ENCODE results near the gene BCL10. TPM values are rescaled to one million over a fixed set of nuclear protein-coding genes. Genes with fewer than 3 reads are reported as not detected.

Gene BCL10
- total and polyA plus RNA-seq, 3 donors from 2014 or later: 16.5 to 21.2 (median 16.8) TPM

GRCh38 chr1:85276978-85277639 is 677 bp upstream of the BCL10 start:
- Histone ChIP-seq H3K4me1 (peaks cover 26% of the 10 kb centered on the region), H3K27ac (peak overlapping the region; percentile 95 to 99), H3K27me3 (no peaks in the 10 kb centered on the region), H3K4me3 (peak overlapping the region; percentile 83 to 99), H3K9me3 (no peaks in the 10 kb centered on the region), H3K36me3 (ENCODE audit: low read depth, missing control alignments) (no peaks in the 10 kb centered on the region)
- no peak for TF ChIP-seq CTCF (IDR thresholded peaks at IDR 0.05)
- no peak for TF ChIP-seq POLR2A (IDR thresholded peaks at IDR 0.05)
- intact Hi-C loops (cut with DNase I; ENCODE audit: low total_unique reads): no loop called here
- no peak for DNase-seq
- 48 to 54% methylated on average over 11 of the region's 11 CpGs for WGBS, 2 donors

- H3K4me3 ChIP-seq: peak overlapping the region; percentile 83 to 99
- H3K27me3 ChIP-seq: no peaks in the 10 kb centered on the region
- TF ChIP-seq CTCF (IDR thresholded peaks at IDR 0.05) (no peak), POLR2A (IDR thresholded peaks at IDR 0.05) (no peak)
- peaks cover 26% of the 10 kb centered on the region for H3K4me1 ChIP-seq
- no peak for DNase-seq
- no peaks in the 10 kb centered on the region for H3K9me3 ChIP-seq
- 1 to 2% methylated on average over 13 of the region's 13 CpGs for WGBS, 2 donors
- H3K36me3 ChIP-seq (ENCODE audit: low read depth, missing control alignments): no peaks in the 10 kb centered on the region
- intact Hi-C loops (cut with DNase I; ENCODE audit: low total_unique reads): no loop called here
- peak overlapping the region; percentile 95 to 99 for H3K27ac ChIP-seq
Measured at GRCh38 chr1:85275701-85276214, 674 bp downstream of the BCL10 start.

- Histone ChIP-seq H3K36me3 (ENCODE audit: low read depth, missing control alignments) (no peaks in the 10 kb centered on the region), H3K4me1 (peaks cover 26% of the 10 kb centered on the region), H3K9me3 (no peaks in the 10 kb centered on the region), H3K27ac (no peak overlapping the region), H3K4me3 (peak overlapping the region in 1 of 2 donors; percentile 83), H3K27me3 (no peaks in the 10 kb centered on the region)
- WGBS, 2 donors: 35 to 40% methylated on average over 1 of the region's 1 CpG
- TF ChIP-seq POLR2A (IDR thresholded peaks at IDR 0.05) (no peak), CTCF (IDR thresholded peaks at IDR 0.05) (no peak)
- DNase-seq: no peak
- intact Hi-C loops (cut with DNase I; ENCODE audit: low total_unique reads): no loop called here
Measured at GRCh38 chr1:85274969-85275453, 1.4 kb downstream of the BCL10 start.

- intact Hi-C loops (cut with DNase I; ENCODE audit: low total_unique reads): no loop called here
- H3K9me3 ChIP-seq: no peaks in the 10 kb centered on the region
Measured at GRCh38 chr1:85273397-85273796, 3.0 kb downstream of the BCL10 start.

More at GRCh38 chr1:85273397-85273796, 3.0 kb downstream of the BCL10 start:
- no peak for DNase-seq
- H3K36me3 ChIP-seq (ENCODE audit: low read depth, missing control alignments): no peaks in the 10 kb centered on the region
- no peak overlapping the region for H3K27ac ChIP-seq
- H3K27me3 ChIP-seq: no peaks in the 10 kb centered on the region
- peaks cover 26% of the 10 kb centered on the region for H3K4me1 ChIP-seq
- no peak overlapping the region for H3K4me3 ChIP-seq
- TF ChIP-seq POLR2A (IDR thresholded peaks at IDR 0.05) (no peak), CTCF (IDR thresholded peaks at IDR 0.05) (no peak)
